Measurements from ENCODE around the gene NFYC.

Gene NFYC

DNA sequence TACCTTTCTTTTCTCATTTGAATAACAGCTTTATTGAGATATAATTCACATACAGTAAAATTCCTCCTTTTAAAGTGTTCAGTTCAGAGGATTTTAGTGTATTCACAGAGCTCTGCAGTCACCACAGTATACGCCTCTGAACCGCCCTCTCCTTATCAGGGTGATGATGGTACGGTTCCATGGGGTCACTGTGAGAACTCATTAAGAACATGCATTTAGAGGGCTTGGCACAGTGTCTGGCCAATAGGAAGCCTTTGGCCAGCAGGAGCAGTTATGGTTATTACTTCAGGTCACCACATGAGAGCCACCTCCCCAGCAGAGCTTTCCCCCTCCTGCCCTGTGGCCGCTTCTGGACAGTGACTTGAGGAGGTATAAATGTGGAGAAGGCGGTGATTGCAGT is 119.4 kb downstream of the NFYC start:
- DNase-seq (ENCODE audit: low spot score): no peak
- TF ChIP-seq, protein P1, sequence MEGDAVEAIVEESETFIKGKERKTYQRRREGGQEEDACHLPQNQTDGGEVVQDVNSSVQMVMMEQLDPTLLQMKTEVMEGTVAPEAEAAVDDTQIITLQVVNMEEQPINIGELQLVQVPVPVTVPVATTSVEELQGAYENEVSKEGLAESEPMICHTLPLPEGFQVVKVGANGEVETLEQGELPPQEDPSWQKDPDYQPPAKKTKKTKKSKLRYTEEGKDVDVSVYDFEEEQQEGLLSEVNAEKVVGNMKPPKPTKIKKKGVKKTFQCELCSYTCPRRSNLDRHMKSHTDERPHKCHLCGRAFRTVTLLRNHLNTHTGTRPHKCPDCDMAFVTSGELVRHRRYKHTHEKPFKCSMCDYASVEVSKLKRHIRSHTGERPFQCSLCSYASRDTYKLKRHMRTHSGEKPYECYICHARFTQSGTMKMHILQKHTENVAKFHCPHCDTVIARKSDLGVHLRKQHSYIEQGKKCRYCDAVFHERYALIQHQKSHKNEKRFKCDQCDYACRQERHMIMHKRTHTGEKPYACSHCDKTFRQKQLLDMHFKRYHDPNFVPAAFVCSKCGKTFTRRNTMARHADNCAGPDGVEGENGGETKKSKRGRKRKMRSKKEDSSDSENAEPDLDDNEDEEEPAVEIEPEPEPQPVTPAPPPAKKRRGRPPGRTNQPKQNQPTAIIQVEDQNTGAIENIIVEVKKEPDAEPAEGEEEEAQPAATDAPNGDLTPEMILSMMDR (IDR thresholded peaks at IDR 0.05; ENCODE audit: borderline replicate concordance, control extremely low read depth, extremely low read depth, insufficient read depth, missing control alignments): no peak
- in situ Hi-C loops (cut with MboI; ENCODE audit: low sequenced_read_pairs, unreplicated experiment): no loop called here

- in situ Hi-C loops (cut with MboI; ENCODE audit: low sequenced_read_pairs, unreplicated experiment): no loop called here
- DNase-seq (ENCODE audit: low spot score): no peak
- TF ChIP-seq, protein P1 (IDR thresholded peaks at IDR 0.05; ENCODE audit: borderline replicate concordance, control extremely low read depth, extremely low read depth, insufficient read depth, missing control alignments): no peak
These were observed 123.9 kb downstream of the NFYC start for GRCh38 chr1:40815420-40815819.

GRCh38 chr1:40817791-40818263 is 126.3 kb downstream of the NFYC start:
- TF ChIP-seq, protein P1 (IDR thresholded peaks at IDR 0.05; ENCODE audit: borderline replicate concordance, control extremely low read depth, extremely low read depth, insufficient read depth, missing control alignments): no peak
- in situ Hi-C loops (cut with MboI; ENCODE audit: low sequenced_read_pairs, unreplicated experiment): no loop called here
- no peak for DNase-seq (ENCODE audit: low spot score)

DNA sequence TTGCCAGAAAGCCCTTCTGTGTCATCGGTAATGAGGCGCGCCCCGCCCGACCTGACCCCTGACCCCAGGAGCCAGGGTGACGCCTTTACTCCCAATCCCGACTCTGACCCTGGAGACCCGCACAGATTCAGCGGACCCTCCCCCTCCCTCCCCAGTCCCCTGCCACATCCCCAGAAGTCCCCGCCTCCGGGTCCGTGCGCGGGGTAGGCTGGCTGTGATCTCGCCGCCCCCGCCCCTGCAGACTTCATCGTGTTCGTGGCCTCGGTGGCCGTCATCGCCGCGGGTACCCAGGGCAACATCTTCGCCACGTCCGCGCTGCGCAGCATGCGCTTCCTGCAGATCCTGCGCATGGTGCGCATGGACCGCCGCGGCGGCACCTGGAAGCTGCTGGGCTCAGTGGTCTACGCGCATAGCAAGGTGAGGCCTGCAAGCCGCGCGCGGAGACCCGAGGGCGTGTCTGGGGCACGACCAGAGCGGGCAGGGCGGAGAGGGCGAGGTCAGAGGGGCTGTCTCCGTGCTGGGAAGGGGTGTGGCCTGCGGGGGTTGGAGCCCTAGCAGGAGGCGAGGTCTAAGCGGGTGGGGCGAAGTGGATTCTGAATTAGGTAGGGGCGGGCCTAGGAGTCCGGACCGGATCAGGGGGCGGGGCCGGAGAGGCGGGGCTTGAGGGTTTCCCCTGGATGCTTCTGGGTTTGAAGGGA is 126.9 kb downstream of the NFYC start:
- peak; percentile 93 for DNase-seq (ENCODE audit: low spot score)
- in situ Hi-C loops (cut with MboI; ENCODE audit: low sequenced_read_pairs, unreplicated experiment): no loop called here
- TF ChIP-seq, protein P1 (IDR thresholded peaks at IDR 0.05; ENCODE audit: borderline replicate concordance, control extremely low read depth, extremely low read depth, insufficient read depth, missing control alignments): no peak

GRCh38 chr1:40819101-40819500 is 127.6 kb downstream of the NFYC start:
- TF ChIP-seq, protein P1 (IDR thresholded peaks at IDR 0.05; ENCODE audit: borderline replicate concordance, control extremely low read depth, extremely low read depth, insufficient read depth, missing control alignments): no peak
- in situ Hi-C loops (cut with MboI; ENCODE audit: low sequenced_read_pairs, unreplicated experiment): no loop called here
- no peak for DNase-seq (ENCODE audit: low spot score)

GRCh38 chr1:40820251-40820797 is 128.8 kb downstream of the NFYC start:
- DNase-seq (ENCODE audit: low spot score): no peak
- in situ Hi-C loops (cut with MboI; ENCODE audit: low sequenced_read_pairs, unreplicated experiment): no loop called here
- TF ChIP-seq, protein P1 (IDR thresholded peaks at IDR 0.05; ENCODE audit: borderline replicate concordance, control extremely low read depth, extremely low read depth, insufficient read depth, missing control alignments): no peak

All from GM13976 (cell line).